Mucosa of rectum (tissue), 2 donors: ENCODE results near the gene WFIKKN1.

ENCODE experiments used
- H3K27ac ChIP-seq, 2 donors: one replicate each; pipeline ENCODE4 v1.7.0; 2013; ENCODE audit warnings: inconsistent platforms in 2 of 2, low read depth in 2 of 2, low read length in 2 of 2
- H3K27me3 ChIP-seq, 2 donors: one replicate each; pipeline ENCODE4 v1.7.0; 2013; ENCODE audit warnings: low read length in 2 of 2; ENCODE audit not compliant: control insufficient read depth in 2 of 2, insufficient read depth in 2 of 2
- H3K36me3 ChIP-seq, 2 donors: one replicate each; pipeline ENCODE4 v1.7.0; 2013; ENCODE audit warnings: low read length in 2 of 2; ENCODE audit not compliant: control insufficient read depth in 2 of 2, insufficient read depth in 2 of 2
- H3K4me1 ChIP-seq, 2 donors: one replicate each; pipeline ENCODE4 v1.7.0; 2013; ENCODE audit warnings: low read length in 2 of 2, mild to moderate bottlenecking in 1 of 2; ENCODE audit not compliant: control insufficient read depth in 2 of 2, insufficient read depth in 2 of 2
- H3K4me3 ChIP-seq, 2 donors: one replicate each; pipeline ENCODE4 v1.7.0; 2013; ENCODE audit warnings: low read length in 2 of 2
- H3K9ac ChIP-seq, 2 donors: one replicate each; pipeline ENCODE4 v1.7.0; 2013; ENCODE audit warnings: low read length in 2 of 2, low read depth in 1 of 2, mild to moderate bottlenecking in 1 of 2
- H3K9me3 ChIP-seq, 2 donors: one replicate each; pipeline ENCODE4 v1.7.0; 2013; ENCODE audit warnings: low read length in 2 of 2; ENCODE audit not compliant: control insufficient read depth in 2 of 2
- donor health status: healthy.
- donor health status: Normal muscosa, but diverticular disease.

The WFIKKN1 gene

GRCh38 chr16:621526-622105 lies 9.2 kb upstream of the WFIKKN1 start:
- H3K27me3 ChIP-seq, result no peaks in the 10 kb centered on the region
- no peaks in the 10 kb centered on the region for H3K4me1 ChIP-seq
- no peaks in the 10 kb centered on the region for H3K9me3 ChIP-seq
- peaks cover 11 to 17% of the 10 kb centered on the region in 2 donors for H3K36me3 ChIP-seq
- H3K27ac ChIP-seq, result no peak overlapping the region
- H3K9ac ChIP-seq, result no peak overlapping the region
- H3K4me3 ChIP-seq, result no peak overlapping the region

GRCh38 chr16:622920-623280 lies 7.9 kb upstream of the WFIKKN1 start:
- Histone ChIP-seq H3K36me3 (peaks cover 9 to 16% of the 10 kb centered on the region in 2 donors), H3K4me3 (no peak overlapping the region), H3K9me3 (no peaks in the 10 kb centered on the region), H3K9ac (no peak overlapping the region), H3K27ac (no peak overlapping the region), H3K4me1 (no peaks in the 10 kb centered on the region), H3K27me3 (no peaks in the 10 kb centered on the region)

GRCh38 chr16:624526-625070 lies 6.2 kb upstream of the WFIKKN1 start:
- H3K9me3 ChIP-seq, result no peaks in the 10 kb centered on the region
- H3K4me1 ChIP-seq, result no peaks in the 10 kb centered on the region
- no peaks in the 10 kb centered on the region for H3K27me3 ChIP-seq
- H3K4me3 ChIP-seq, result no peak overlapping the region
- H3K27ac ChIP-seq, result no peak overlapping the region
- H3K36me3 ChIP-seq, result peaks cover 12 to 17% of the 10 kb centered on the region in 2 donors
- no peak overlapping the region for H3K9ac ChIP-seq

GRCh38 chr16:625117-625976 lies 5.4 kb upstream of the WFIKKN1 start:
- H3K27ac ChIP-seq, result no peak overlapping the region
- no peak overlapping the region for H3K9ac ChIP-seq
- H3K27me3 ChIP-seq, result no peaks in the 10 kb centered on the region
- H3K4me1 ChIP-seq, result peaks cover 0 to 3% of the 10 kb centered on the region in 2 donors
- no peak overlapping the region for H3K4me3 ChIP-seq
- H3K36me3 ChIP-seq, result peaks cover 12 to 17% of the 10 kb centered on the region in 2 donors
- H3K9me3 ChIP-seq, result no peaks in the 10 kb centered on the region

- H3K4me3 ChIP-seq, result no peak overlapping the region
- H3K36me3 ChIP-seq, result peaks cover 12 to 17% of the 10 kb centered on the region in 2 donors
- no peak overlapping the region for H3K27ac ChIP-seq
- peaks cover 4 to 8% of the 10 kb centered on the region in 2 donors for H3K4me1 ChIP-seq
- no peaks in the 10 kb centered on the region for H3K27me3 ChIP-seq
- H3K9me3 ChIP-seq, result no peaks in the 10 kb centered on the region
- H3K9ac ChIP-seq, result no peak overlapping the region
These were observed 4.6 kb upstream of the WFIKKN1 start for GRCh38 chr16:625977-626765.

- Histone ChIP-seq H3K36me3 (peaks cover 12 to 17% of the 10 kb centered on the region in 2 donors), H3K4me3 (no peak overlapping the region), H3K4me1 (peaks cover 4 to 10% of the 10 kb centered on the region in 2 donors), H3K9me3 (no peaks in the 10 kb centered on the region), H3K9ac (no peak overlapping the region), H3K27me3 (no peaks in the 10 kb centered on the region), H3K27ac (no peak overlapping the region)
These were observed 3.9 kb upstream of the WFIKKN1 start for GRCh38 chr16:626787-627453.

GRCh38 chr16:627454-628239 lies 3.1 kb upstream of the WFIKKN1 start:
- H3K9me3 ChIP-seq, result no peaks in the 10 kb centered on the region
- no peak overlapping the region for H3K4me3 ChIP-seq
- H3K27me3 ChIP-seq, result no peaks in the 10 kb centered on the region
- H3K36me3 ChIP-seq, result peaks cover 12 to 17% of the 10 kb centered on the region in 2 donors
- H3K4me1 ChIP-seq, result peaks cover 4 to 10% of the 10 kb centered on the region in 2 donors
- H3K9ac ChIP-seq, result no peak overlapping the region
- no peak overlapping the region for H3K27ac ChIP-seq

GRCh38 chr16:628321-629061 lies 2.3 kb upstream of the WFIKKN1 start:
- peaks cover 14 to 17% of the 10 kb centered on the region in 2 donors for H3K36me3 ChIP-seq
- H3K27ac ChIP-seq, result no peak overlapping the region

More at GRCh38 chr16:628321-629061, 2.3 kb upstream of the WFIKKN1 start:
- no peaks in the 10 kb centered on the region for H3K9me3 ChIP-seq
- H3K27me3 ChIP-seq, result no peaks in the 10 kb centered on the region
- peaks cover 4 to 10% of the 10 kb centered on the region in 2 donors for H3K4me1 ChIP-seq
- no peak overlapping the region for H3K4me3 ChIP-seq
- H3K9ac ChIP-seq, result no peak overlapping the region
